Nephron (organoid): ENCODE data around the gene RNU4-1.

Source experiments
- H3K27ac Mint-ChIP-seq, 3 experiments: 2 replicates each; pipeline ENCODE4 v1.8.0; 2020; ENCODE audit warnings: mixed read lengths in 3 of 3, mild to moderate bottlenecking in 2 of 3, moderate library complexity in 1 of 3
- H3K27me3 Mint-ChIP-seq: 2 replicates; pipeline ENCODE4 v1.8.0; 2021; ENCODE audit warnings: low read depth, mild to moderate bottlenecking, moderate library complexity, mixed read lengths
- H3K36me3 Mint-ChIP-seq: 2 replicates; pipeline ENCODE4 v1.8.0; 2020; ENCODE audit warnings: low read depth, mixed read lengths
- H3K4me1 Mint-ChIP-seq: 2 replicates; pipeline ENCODE4 v1.8.0; 2020; ENCODE audit warnings: mixed read lengths
- H3K4me3 Mint-ChIP-seq, 3 experiments: 2 replicates each; pipeline ENCODE4 v1.8.0; 2020; ENCODE audit warnings: mild to moderate bottlenecking in 3 of 3, mixed read lengths in 3 of 3, moderate library complexity in 2 of 3
- H3K9me3 Mint-ChIP-seq: 2 replicates; pipeline ENCODE4 v1.8.0; 2020; ENCODE audit warnings: mixed read lengths
- CTCF ChIP-seq, 3 experiments: fragments of 200-600 bp; sonication (generic); IDR thresholded peaks; one replicate each; pipeline ENCODE4 v1.5.0; 2021; ENCODE audit warnings: antibody characterized with exemption in 3 of 3; ENCODE audit not compliant: unreplicated experiment in 3 of 3

The RNU4-1 gene

GRCh38 chr12:120284381-120284780 is 8.7 kb downstream of the RNU4-1 start:
- Mint-ChIP-seq H3K27ac (no peak overlapping the region), H3K9me3 (no peaks in the 10 kb centered on the region), H3K4me3 (no peak overlapping the region), H3K27me3 (peaks cover 3% of the 10 kb centered on the region), H3K36me3 (no peaks in the 10 kb centered on the region), H3K4me1 (no peaks in the 10 kb centered on the region)
- no peak for TF ChIP-seq CTCF (IDR thresholded peaks at IDR 0.05; ENCODE audit: unreplicated experiment in 3 of 3)

- peaks cover 4% of the 10 kb centered on the region for H3K9me3 Mint-ChIP-seq
Measured at GRCh38 chr12:120283318-120283717, 9.7 kb downstream of the RNU4-1 start.

GRCh38 chr12:120278137-120279069 is 14.6 kb downstream of the RNU4-1 start:
- H3K36me3 Mint-ChIP-seq, result peaks cover 4% of the 10 kb centered on the region
- H3K4me3 Mint-ChIP-seq, result no peak overlapping the region

More at GRCh38 chr12:120283318-120283717, 9.7 kb downstream of the RNU4-1 start:
- Mint-ChIP-seq H3K4me3 (no peak overlapping the region), H3K4me1 (no peaks in the 10 kb centered on the region), H3K36me3 (peaks cover 4% of the 10 kb centered on the region), H3K27me3 (peaks cover 3% of the 10 kb centered on the region), H3K27ac (no peak overlapping the region)
- TF ChIP-seq CTCF (IDR thresholded peaks at IDR 0.05; ENCODE audit: unreplicated experiment in 3 of 3), result no peak

GRCh38 chr12:120276734-120277133 is 16.3 kb downstream of the RNU4-1 start:
- no peak overlapping the region for H3K27ac Mint-ChIP-seq
- peaks cover 7% of the 10 kb centered on the region for H3K9me3 Mint-ChIP-seq
- peaks cover 4% of the 10 kb centered on the region for H3K36me3 Mint-ChIP-seq
- no peaks in the 10 kb centered on the region for H3K27me3 Mint-ChIP-seq
- no peaks in the 10 kb centered on the region for H3K4me1 Mint-ChIP-seq
- TF ChIP-seq CTCF (IDR thresholded peaks at IDR 0.05; ENCODE audit: unreplicated experiment in 3 of 3), result no peak
- no peak overlapping the region for H3K4me3 Mint-ChIP-seq

More at GRCh38 chr12:120278137-120279069, 14.6 kb downstream of the RNU4-1 start:
- no peaks in the 10 kb centered on the region for H3K27me3 Mint-ChIP-seq
- no peaks in the 10 kb centered on the region for H3K4me1 Mint-ChIP-seq
- peaks cover 7% of the 10 kb centered on the region for H3K9me3 Mint-ChIP-seq
- TF ChIP-seq CTCF (IDR thresholded peaks at IDR 0.05; ENCODE audit: unreplicated experiment in 3 of 3), result no peak
- no peak overlapping the region for H3K27ac Mint-ChIP-seq

GRCh38 chr12:120267736-120268135 is 25.3 kb downstream of the RNU4-1 start:
- H3K4me1 Mint-ChIP-seq, result peaks cover 15% of the 10 kb centered on the region
- peak overlapping the region in 1 of 3 experiments; percentile 39 for H3K27ac Mint-ChIP-seq
- H3K36me3 Mint-ChIP-seq, result no peaks in the 10 kb centered on the region
- no peaks in the 10 kb centered on the region for H3K9me3 Mint-ChIP-seq
- no peak for TF ChIP-seq CTCF (IDR thresholded peaks at IDR 0.05; ENCODE audit: unreplicated experiment in 3 of 3)
- no peaks in the 10 kb centered on the region for H3K27me3 Mint-ChIP-seq
- peak overlapping the region in 2 of 3 experiments; percentile 44 to 59 for H3K4me3 Mint-ChIP-seq
